Heart right ventricle (tissue), 16 donors: ENCODE measurements around the gene LRMDA. TPM values are rescaled to one million over a fixed set of nuclear protein-coding genes. Genes with fewer than 3 reads are reported as not detected.
A peak's percentile ranks its signal among the peaks of the same experiment; 100 is the strongest.

ENCODE experiments used
- ATAC-seq, 8 donors: fragments of 200-7000 bp; cut with Tn5 transposase; one replicate each; pipeline ENCODE4 v1.9.1; 2020; ENCODE audit warnings: mild to moderate bottlenecking in 8 of 8, moderate library complexity in 8 of 8, moderate number of reproducible peaks in 1 of 8
- DNase-seq, 2 donors: peaks; one replicate each; pipeline ENCODE4 v3.0.0-alpha.2; 2020
- H3K27ac ChIP-seq, 10 donors: fragments of 200-600 bp; sonication (generic) in 2 of 10; one replicate each; pipeline versions ENCODE4 v1.5.0 to v1.8.0; 2020 to 2022; ENCODE audit warnings: mild to moderate bottlenecking in 3 of 10
- H3K27me3 ChIP-seq, 7 donors: fragments of 200-600 bp; one replicate each; pipeline ENCODE4 v1.8.0; 2021 to 2022; ENCODE audit warnings: mild to moderate bottlenecking in 2 of 7
- H3K36me3 ChIP-seq, 9 donors: fragments of 200-600 bp; sonication (generic) in 1 of 9; one replicate each; pipeline versions ENCODE4 v1.5.0 to v1.8.0; 2020 to 2022; ENCODE audit warnings: mild to moderate bottlenecking in 2 of 9
- H3K4me1 ChIP-seq, 9 donors: fragments of 200-600 bp; sonication (generic) in 1 of 9; one replicate each; pipeline versions ENCODE4 v1.5.0 to v1.8.0; 2020 to 2022; ENCODE audit warnings: mild to moderate bottlenecking in 4 of 9
- H3K4me3 ChIP-seq, 10 donors: fragments of 200-600 bp; sonication (generic) in 2 of 10; one replicate each; pipeline versions ENCODE4 v1.5.0 to v1.8.0; 2020 to 2022; ENCODE audit warnings: mild to moderate bottlenecking in 7 of 10, moderate library complexity in 2 of 10
- H3K9me3 ChIP-seq, 11 donors: fragments of 200-600 bp in 10 of 11; sonication (generic) in 2 of 11; one replicate each; pipeline versions ENCODE4 v1.5.0 to v1.8.0; 2013 to 2022; ENCODE audit warnings: mild to moderate bottlenecking in 2 of 11, control low read depth in 1 of 11, moderate library complexity in 1 of 11
- WGBS, 2 donors: extraction: QIAGEN DNeasy Blood & Tissue Kit; methylation state at CpG; one replicate each; pipeline ENCODE4 v1.1.7; 2013; ENCODE audit warnings: inconsistent platforms in 1 of 2; 5-methylcytosine and 5-hydroxymethylcytosine counted together
- intact Hi-C, 10 donors: fragments of 100-400 bp; cut with DNase I; formaldehyde crosslinking; loops; one replicate each; pipeline versions ENCODE4 v1.11.1 to v1.14.2; 2022
- polyA plus RNA-seq, 2 donors: library from polyadenylated mRNA; stranded (reverse); fragments of 200-250 nt; gene quantifications; one replicate each; pipeline ENCODE4 v1.2.3, GENCODE V29; 2013
- total RNA-seq, 10 donors: library from RNA; stranded (reverse); fragmentation: NEBNext Ultra II Directional in 3 of 10; extraction: Animal tissue kit (Norgen Biotek cat#: 25700) in 3 of 10; gene quantifications; one replicate each; pipeline versions ENCODE4 v1.2.1 to v1.2.4, GENCODE V29; 2021 to 2023
- TF ChIP-seq, protein P1 (sequence below), 9 donors: fragments of 200-600 bp; sonication (generic) in 2 of 9; IDR thresholded peaks; one replicate each; pipeline versions ENCODE4 v1.5.0 to v1.8.0; 2021 to 2022; ENCODE audit warnings: antibody characterized with exemption in 9 of 9, mild to moderate bottlenecking in 5 of 9, moderate library complexity in 1 of 9
- donor health status: Arrhythmogenic right ventricular cardiomyopathy.
- donor health status: ischemic (EF 13 %, LVEDD 7.1; RV severe dilation, severe dysfunction).
- donor health status: healthy with polysubstance abuse.
- donor health status: DM: no; HTN: yes; CAD: no.
- donor health status: DM: no; HTN: no; CAD: no.
- donor health status: ischemic (EF 25% LVEDD 6.9; RV normal size, moderate dysfunction).
- donor health status: ischemic (EF 25% LVEDD 5.7; RV mildly dilated, moderate dysfunction).
- donor health status: healthy.
- donor health status: DM: yes; HTN: yes; CAD: no.
- donor health status: Ischemic cardiomyopathy.
- donor health status: ischemic (EF 35%, LVEDD 5.7; RV mildly dilated, moderate dysfunction).
- donor health status: nonischemic (EF 11% LVEDD 7.7; RV severe dilation, severe dysfunction).
- donor health status: DM: yes; HTN: yes; CAD: no.
- donor health status: PGD.
- donor health status: ischemic (EF 29% LVEDD 5.4; RV normal size, mild dysfunction).
- donor health status: nonischemic (EF 23%, LVEDD 6.1; RV moderate dilation, normal function).

Gene LRMDA
- total and polyA plus RNA-seq, 12 donors = 4.0 to 59.8 (median 12.7) TPM

DNA sequence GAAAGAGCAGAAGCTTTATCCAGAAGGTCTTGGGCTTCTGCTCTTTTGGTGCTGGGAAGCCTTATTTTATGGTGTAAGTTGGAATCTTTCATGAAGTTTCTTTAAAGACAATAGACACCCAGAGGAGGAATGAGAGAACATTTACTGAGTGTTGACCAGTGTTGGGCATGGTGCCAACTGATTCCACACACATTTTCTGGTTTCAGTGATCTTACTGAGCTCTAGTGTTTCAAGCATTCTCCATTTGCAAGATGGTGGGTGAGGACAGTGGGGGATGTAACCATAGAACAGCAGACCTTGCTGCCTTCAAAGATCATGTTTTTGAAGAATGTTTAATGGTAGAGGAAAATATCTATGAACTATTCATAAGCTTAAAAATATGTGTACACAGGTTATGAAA lies 114.6 kb downstream of the LRMDA start:
- TF ChIP-seq, protein P1, sequence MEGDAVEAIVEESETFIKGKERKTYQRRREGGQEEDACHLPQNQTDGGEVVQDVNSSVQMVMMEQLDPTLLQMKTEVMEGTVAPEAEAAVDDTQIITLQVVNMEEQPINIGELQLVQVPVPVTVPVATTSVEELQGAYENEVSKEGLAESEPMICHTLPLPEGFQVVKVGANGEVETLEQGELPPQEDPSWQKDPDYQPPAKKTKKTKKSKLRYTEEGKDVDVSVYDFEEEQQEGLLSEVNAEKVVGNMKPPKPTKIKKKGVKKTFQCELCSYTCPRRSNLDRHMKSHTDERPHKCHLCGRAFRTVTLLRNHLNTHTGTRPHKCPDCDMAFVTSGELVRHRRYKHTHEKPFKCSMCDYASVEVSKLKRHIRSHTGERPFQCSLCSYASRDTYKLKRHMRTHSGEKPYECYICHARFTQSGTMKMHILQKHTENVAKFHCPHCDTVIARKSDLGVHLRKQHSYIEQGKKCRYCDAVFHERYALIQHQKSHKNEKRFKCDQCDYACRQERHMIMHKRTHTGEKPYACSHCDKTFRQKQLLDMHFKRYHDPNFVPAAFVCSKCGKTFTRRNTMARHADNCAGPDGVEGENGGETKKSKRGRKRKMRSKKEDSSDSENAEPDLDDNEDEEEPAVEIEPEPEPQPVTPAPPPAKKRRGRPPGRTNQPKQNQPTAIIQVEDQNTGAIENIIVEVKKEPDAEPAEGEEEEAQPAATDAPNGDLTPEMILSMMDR (IDR thresholded peaks at IDR 0.05) = no peak
- DNase-seq = no peak
- H3K27ac ChIP-seq = no peak overlapping the region
- ATAC-seq = no peak
- no peak overlapping the region for H3K4me3 ChIP-seq
- intact Hi-C loops = loop anchor here in 1 of 10 donors (10.0 kb wide), 1 partner anchor 141 kb away; the partner anchor contains the start of gene ZNF503
- H3K4me1 ChIP-seq = peaks cover 0 to 55% (median 30%) of the 10 kb centered on the region in 9 donors
- no peaks in the 10 kb centered on the region for H3K36me3 ChIP-seq
- H3K9me3 ChIP-seq = peaks cover 0 to 6% (median 0%) of the 10 kb centered on the region in 11 donors
- H3K27me3 ChIP-seq = no peaks in the 10 kb centered on the region

GRCh38 chr10:75547391-75548298 lies 116.2 kb downstream of the LRMDA start:
- no peaks in the 10 kb centered on the region for H3K36me3 ChIP-seq
- DNase-seq = no peak
- no peak overlapping the region for H3K4me3 ChIP-seq
- peak overlapping the region in 4 of 10 donors; percentile 32 to 47 (median 36) for H3K27ac ChIP-seq
- intact Hi-C loops = loop anchor here in 1 of 10 donors (10.0 kb wide), 1 partner anchor 143 kb away; the partner anchor contains the start of gene ZNF503
- TF ChIP-seq, protein P1 (IDR thresholded peaks at IDR 0.05) = no peak
- 65 to 70% methylated on average over 7 of the region's 7 CpGs for WGBS, 2 donors
- no peaks in the 10 kb centered on the region for H3K27me3 ChIP-seq
- H3K4me1 ChIP-seq = peaks cover 0 to 50% (median 28%) of the 10 kb centered on the region in 9 donors
- ATAC-seq = peak in 2 of 8 donors; percentile 42 to 57
- peaks cover 0 to 18% (median 0%) of the 10 kb centered on the region in 11 donors for H3K9me3 ChIP-seq

GRCh38 chr10:75548356-75548755 lies 116.9 kb downstream of the LRMDA start:
- TF ChIP-seq, protein P1 (IDR thresholded peaks at IDR 0.05) = no peak
- ATAC-seq = peak in 5 of 8 donors; percentile 19 to 69 (median 42)
- no peaks in the 10 kb centered on the region for H3K27me3 ChIP-seq
- H3K4me3 ChIP-seq = no peak overlapping the region
- peaks cover 0 to 18% (median 0%) of the 10 kb centered on the region in 11 donors for H3K9me3 ChIP-seq
- peaks cover 0 to 50% (median 28%) of the 10 kb centered on the region in 9 donors for H3K4me1 ChIP-seq
- WGBS, 2 donors = 52% methylated on average over 1 of the region's 1 CpG
- no peaks in the 10 kb centered on the region for H3K36me3 ChIP-seq
- no peak for DNase-seq
- peak overlapping the region in 4 of 10 donors; percentile 32 to 47 (median 36) for H3K27ac ChIP-seq
- intact Hi-C loops = loop anchor here in 1 of 10 donors (10.0 kb wide), 1 partner anchor 144 kb away; the partner anchor contains the start of gene ZNF503

- ATAC-seq = no peak
- peaks cover 0 to 18% (median 0%) of the 10 kb centered on the region in 11 donors for H3K9me3 ChIP-seq
- H3K4me3 ChIP-seq = no peak overlapping the region
- H3K27me3 ChIP-seq = no peaks in the 10 kb centered on the region
- intact Hi-C loops = no loop called here
- TF ChIP-seq, protein P1 (IDR thresholded peaks at IDR 0.05) = no peak
- DNase-seq = no peak
- peaks cover 0 to 32% (median 17%) of the 10 kb centered on the region in 9 donors for H3K4me1 ChIP-seq
- no peaks in the 10 kb centered on the region for H3K36me3 ChIP-seq
- no peak overlapping the region for H3K27ac ChIP-seq
These were observed 118.8 kb downstream of the LRMDA start for GRCh38 chr10:75550191-75550590.
